ENCODE measurements around the gene PLCB4.

DNA sequence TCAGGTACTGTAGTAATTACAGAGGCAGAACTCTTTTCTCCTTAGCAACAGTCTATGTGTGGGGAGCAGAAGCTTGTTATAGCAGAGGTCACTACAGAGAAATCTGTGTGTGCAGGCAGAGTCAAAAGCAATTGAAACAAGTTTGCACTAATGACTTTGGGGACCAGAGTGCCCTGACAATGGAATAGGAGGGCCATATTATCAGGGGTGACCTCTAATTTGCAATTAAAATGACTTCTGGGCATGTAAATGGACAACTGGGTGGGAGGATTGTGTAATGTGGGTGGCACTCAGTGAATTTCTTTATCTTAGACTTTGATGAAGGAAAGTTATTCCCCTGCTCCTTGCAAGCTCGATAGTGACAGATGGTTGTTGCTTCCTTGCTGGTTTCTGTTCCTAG lies 127.2 kb downstream of the PLCB4 start:
- TF ChIP-seq, protein P1, sequence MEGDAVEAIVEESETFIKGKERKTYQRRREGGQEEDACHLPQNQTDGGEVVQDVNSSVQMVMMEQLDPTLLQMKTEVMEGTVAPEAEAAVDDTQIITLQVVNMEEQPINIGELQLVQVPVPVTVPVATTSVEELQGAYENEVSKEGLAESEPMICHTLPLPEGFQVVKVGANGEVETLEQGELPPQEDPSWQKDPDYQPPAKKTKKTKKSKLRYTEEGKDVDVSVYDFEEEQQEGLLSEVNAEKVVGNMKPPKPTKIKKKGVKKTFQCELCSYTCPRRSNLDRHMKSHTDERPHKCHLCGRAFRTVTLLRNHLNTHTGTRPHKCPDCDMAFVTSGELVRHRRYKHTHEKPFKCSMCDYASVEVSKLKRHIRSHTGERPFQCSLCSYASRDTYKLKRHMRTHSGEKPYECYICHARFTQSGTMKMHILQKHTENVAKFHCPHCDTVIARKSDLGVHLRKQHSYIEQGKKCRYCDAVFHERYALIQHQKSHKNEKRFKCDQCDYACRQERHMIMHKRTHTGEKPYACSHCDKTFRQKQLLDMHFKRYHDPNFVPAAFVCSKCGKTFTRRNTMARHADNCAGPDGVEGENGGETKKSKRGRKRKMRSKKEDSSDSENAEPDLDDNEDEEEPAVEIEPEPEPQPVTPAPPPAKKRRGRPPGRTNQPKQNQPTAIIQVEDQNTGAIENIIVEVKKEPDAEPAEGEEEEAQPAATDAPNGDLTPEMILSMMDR (IDR thresholded peaks at IDR 0.05; ENCODE audit: insufficient read depth, low read length, poor library complexity, severe bottlenecking): no peak
- no peak for TF ChIP-seq EZH2phosphoT487 (conservative IDR thresholded peaks at IDR 0.05; ENCODE audit: low read length)

All from SU-DHL-6 (cell line).